OCI-LY1 (cell line): ENCODE results near the gene CH25H.

Experiments used
- CTCF ChIP-seq: fragments of 200-600 bp; sonication (generic), shearing (Covaris generic); IDR thresholded peaks from 2 replicates; pipeline ENCODE4 v1.5.1; 2017; ENCODE audit warnings: mild to moderate bottlenecking, antibody characterized with exemption, low read length, moderate library complexity, mixed read lengths
- EZH2 ChIP-seq: fragments of 200-600 bp; sonication (generic), shearing (Covaris generic); IDR thresholded peaks from 2 replicates; pipeline ENCODE4 v1.8.0; 2017; ENCODE audit warnings: borderline replicate concordance, mixed run types, mild to moderate bottlenecking, antibody characterized with exemption, low read length, moderate library complexity, mixed read lengths

DNA sequence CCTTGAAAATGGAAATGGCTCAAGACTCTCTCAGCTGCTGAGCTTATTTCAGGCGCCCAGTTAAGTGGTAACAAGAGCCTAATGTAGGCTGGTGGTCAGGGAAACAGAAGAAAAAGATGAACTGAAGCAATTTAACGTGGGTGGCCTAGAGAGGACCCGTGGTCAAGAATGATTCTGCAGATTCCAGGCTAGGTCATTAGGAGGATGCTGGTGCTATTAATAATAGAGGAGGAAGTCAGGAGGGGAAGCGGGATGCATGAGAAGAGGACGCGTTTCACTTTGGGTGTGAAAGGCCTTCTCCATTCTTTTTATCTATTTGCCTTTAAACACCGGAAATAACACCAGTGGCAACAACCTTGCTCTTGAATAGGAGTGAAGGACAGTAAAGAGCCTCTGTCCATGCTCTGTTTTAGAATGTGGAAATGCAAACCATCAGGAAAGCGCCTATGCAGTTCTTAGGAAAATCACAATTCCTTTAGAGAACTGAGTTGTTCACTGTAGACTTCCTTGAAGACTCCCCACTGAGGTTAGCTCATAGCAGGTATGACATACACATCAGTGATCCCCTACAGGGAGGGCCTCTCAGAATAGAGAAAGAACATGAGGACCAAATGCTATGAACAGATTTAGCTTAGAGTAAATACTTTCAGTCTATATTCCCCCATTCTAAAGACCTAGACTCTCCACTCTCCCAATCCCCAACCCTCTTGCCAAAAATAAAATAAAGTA, 35.9 kb upstream of the CH25H start:
- TF ChIP-seq CTCF = no peak
- TF ChIP-seq EZH2 = no peak
